Measurements from ENCODE around the gene SMIM21.
A peak's percentile ranks its signal among the peaks of the same experiment; 100 is the strongest.

SMIM21 gene

DNA sequence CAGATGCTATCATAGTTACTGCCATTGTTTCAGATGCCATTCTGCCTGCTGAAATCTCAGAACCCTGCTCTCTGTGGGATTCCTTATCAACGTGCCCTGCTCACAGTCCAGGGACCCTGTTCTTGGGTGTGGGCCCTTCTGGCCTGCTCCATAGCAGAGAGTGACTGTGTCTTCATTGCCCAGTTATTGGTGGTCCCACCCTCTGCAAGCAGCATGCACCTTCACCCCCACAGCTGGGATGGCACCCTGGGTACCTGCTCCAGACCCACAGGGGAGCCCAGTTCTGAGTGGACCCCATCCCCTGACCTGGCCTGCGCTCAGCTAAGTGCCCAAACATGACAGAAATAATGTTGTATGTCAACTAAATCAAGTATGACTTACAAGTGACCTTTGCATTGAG, 36.6 kb downstream of the SMIM21 start:
- H3K4me3 ChIP-seq (ENCODE audit: control insufficient read depth, low read depth, low read length) = no peak overlapping the region
- no peak for DNase-seq (ENCODE audit: low read depth)
- TF ChIP-seq, protein P1, sequence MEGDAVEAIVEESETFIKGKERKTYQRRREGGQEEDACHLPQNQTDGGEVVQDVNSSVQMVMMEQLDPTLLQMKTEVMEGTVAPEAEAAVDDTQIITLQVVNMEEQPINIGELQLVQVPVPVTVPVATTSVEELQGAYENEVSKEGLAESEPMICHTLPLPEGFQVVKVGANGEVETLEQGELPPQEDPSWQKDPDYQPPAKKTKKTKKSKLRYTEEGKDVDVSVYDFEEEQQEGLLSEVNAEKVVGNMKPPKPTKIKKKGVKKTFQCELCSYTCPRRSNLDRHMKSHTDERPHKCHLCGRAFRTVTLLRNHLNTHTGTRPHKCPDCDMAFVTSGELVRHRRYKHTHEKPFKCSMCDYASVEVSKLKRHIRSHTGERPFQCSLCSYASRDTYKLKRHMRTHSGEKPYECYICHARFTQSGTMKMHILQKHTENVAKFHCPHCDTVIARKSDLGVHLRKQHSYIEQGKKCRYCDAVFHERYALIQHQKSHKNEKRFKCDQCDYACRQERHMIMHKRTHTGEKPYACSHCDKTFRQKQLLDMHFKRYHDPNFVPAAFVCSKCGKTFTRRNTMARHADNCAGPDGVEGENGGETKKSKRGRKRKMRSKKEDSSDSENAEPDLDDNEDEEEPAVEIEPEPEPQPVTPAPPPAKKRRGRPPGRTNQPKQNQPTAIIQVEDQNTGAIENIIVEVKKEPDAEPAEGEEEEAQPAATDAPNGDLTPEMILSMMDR (conservative IDR thresholded peaks at IDR 0.05; ENCODE audit: control insufficient read depth, insufficient read depth, low read depth, low read length) = no peak

DNA sequence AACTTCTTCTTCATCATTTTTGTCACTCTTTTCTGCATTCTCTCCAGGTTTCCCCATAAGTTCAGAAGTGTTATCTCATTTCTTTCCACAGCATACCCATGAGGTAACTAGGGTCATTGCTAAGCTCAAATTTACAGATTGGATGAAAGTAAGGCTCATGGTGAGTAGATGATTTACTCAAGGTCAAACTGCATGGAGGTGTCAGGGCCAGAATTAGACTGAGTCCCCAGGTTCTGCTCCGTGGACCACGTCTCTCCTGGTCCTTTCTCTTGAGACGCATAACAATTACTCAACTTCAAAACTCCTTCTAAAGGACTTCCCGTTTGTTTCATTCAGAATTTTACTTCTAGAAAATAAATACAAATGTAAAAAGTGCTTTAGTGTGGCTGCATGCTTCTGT, 43.4 kb downstream of the SMIM21 start:
- no peak overlapping the region for H3K4me3 ChIP-seq (ENCODE audit: control insufficient read depth, low read depth, low read length)
- DNase-seq (ENCODE audit: low read depth) = no peak
- TF ChIP-seq, protein P1 (conservative IDR thresholded peaks at IDR 0.05; ENCODE audit: control insufficient read depth, insufficient read depth, low read depth, low read length) = no peak

DNA sequence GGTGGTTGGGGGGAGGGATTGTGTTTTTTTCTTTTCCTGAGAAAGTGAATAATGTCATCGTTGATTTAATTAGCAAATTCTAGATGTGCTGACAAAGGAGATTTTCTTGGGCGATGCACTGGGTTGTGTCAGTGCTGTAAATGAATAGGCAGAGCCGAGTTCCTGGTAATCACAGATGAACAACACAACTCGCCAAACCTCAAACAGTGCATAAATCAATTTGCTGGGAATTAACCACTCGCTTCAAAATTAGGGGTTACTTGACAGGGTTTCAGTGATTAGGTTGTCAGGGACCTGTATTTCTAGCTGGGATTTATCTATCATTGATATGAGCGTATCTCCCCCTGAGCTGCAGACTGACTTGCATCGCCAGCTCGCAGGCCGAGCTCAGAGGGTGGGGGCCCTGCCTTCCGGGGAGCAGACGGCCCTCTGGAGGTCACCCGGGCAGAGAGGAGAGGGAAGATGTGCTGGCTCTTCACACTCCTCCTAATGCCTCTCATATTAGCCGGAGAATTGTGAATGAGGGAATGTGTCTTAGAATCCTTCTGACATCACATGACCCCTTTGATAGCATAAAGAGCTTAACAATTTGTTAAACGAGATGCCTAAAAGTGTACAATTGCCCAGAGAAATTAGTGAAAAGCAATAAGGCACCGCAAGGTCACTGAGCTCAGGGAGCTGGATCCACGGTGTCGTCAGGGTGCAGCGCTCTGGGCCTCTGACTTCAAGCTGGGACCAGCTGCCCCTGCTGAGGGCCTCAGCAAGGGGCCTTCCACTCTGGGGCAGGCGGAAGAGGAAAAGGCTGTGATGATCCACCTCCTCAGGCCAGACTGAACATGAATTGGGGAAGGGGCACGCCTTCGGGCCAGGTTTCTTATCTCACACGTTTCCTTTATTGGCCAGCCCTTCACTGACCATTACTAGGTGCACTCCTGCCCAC, 48.9 kb downstream of the SMIM21 start:
- no peak overlapping the region for H3K4me3 ChIP-seq (ENCODE audit: control insufficient read depth, low read depth, low read length)
- TF ChIP-seq, protein P1 (conservative IDR thresholded peaks at IDR 0.05; ENCODE audit: control insufficient read depth, insufficient read depth, low read depth, low read length) = no peak
- DNase-seq (ENCODE audit: low read depth) = no peak

DNA sequence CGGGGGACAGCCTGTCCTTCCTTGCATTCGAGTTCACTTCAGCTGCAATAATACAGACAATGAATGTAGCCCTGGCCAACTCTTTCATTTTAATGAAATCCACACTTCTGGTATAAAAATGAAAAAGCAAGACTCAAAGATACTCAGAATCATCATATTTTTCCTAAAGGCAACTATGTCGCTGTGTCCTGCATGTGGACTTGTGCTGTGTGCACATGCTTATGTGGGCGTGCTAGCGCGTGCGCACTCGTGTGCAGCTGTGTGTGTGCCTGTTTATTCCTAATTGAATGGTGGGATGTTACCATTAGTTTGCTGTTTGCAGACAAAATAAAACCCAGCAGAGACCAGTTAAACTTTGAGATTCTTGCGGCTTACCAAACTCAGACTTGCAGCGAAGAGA, 49.6 kb downstream of the SMIM21 start:
- H3K4me3 ChIP-seq (ENCODE audit: control insufficient read depth, low read depth, low read length) = no peak overlapping the region
- peak; percentile 25 for DNase-seq (ENCODE audit: low read depth)
- TF ChIP-seq, protein P1 (conservative IDR thresholded peaks at IDR 0.05; ENCODE audit: control insufficient read depth, insufficient read depth, low read depth, low read length) = no peak

DNA sequence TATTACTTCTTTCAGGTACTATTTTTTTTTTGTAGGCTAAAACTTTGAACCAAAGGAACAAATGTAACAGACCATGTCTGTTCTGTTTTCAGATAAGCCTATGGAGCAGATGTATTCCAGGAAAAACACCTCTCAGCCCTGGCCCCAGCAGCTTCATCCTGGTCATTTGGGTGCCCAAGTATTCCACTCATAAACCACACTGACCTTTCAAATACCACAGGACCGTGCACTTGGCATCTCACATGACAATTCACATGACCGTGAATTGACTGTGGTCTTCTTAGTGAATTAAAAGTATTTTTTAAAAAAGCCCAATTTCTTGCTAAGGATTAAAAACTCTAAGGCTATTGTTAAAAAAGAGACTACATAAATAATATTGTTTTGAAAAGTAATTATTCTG, 50.2 kb downstream of the SMIM21 start:
- H3K4me3 ChIP-seq (ENCODE audit: control insufficient read depth, low read depth, low read length) = no peak overlapping the region
- no peak for DNase-seq (ENCODE audit: low read depth)
- TF ChIP-seq, protein P1 (conservative IDR thresholded peaks at IDR 0.05; ENCODE audit: control insufficient read depth, insufficient read depth, low read depth, low read length) = no peak

DNA sequence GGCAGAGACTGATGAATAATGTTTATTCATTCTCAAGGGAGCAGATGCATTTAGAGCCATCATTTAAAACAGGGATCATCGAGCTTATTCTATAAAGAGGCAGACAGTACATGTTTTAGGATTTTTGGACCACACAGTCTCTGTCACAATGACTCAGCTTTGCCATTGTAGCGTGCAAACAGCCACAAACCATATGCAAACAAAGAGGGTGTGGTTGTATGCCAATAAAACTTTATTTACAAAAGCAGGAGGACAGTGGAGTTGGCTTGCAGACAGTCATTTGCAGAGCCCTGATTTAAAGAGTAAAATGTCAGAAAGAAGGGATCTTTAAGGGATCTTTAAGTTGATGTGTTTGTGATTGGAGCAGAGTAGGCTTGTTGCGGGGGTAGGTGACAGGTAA, 51.5 kb downstream of the SMIM21 start:
- DNase-seq (ENCODE audit: low read depth) = peak; percentile 10
- no peak overlapping the region for H3K4me3 ChIP-seq (ENCODE audit: control insufficient read depth, low read depth, low read length)
- TF ChIP-seq, protein P1 (conservative IDR thresholded peaks at IDR 0.05; ENCODE audit: control insufficient read depth, insufficient read depth, low read depth, low read length) = no peak

Measured in fibroblast of mammary gland (primary cell).